GM12878 (cell line): Measurements from ENCODE around the gene KCNH6. TPM values are rescaled to one million over a fixed set of nuclear protein-coding genes. Genes with fewer than 3 reads are reported as not detected.

Source experiments
- ATAC-seq: fragments of 200-7000 bp; cut with Tn5 transposase; 3 replicates; pipeline ENCODE4 v1.9.1; 2020; ENCODE audit warnings: mild to moderate bottlenecking, moderate library complexity
- BruUV-seq: library from RNA; stranded (reverse); fragments of 400-500 nt; replicated peaks from 2 replicates; lab custom pipeline; 2021; lab: Mats Ljungman, UMichigan
- CTCF ChIA-PET: fragments of 300-600 bp; sonication (Branson Sonifier 250); formaldehyde crosslinking; extraction: SDS; loops from one replicate; lab custom pipeline; 2021; ENCODE audit warnings: inconsistent platforms; lab: Yijun Ruan, JAX
- POLR2A ChIA-PET: fragments of 350-600 bp; formaldehyde crosslinking; extraction: SDS; loops from one replicate; lab custom pipeline; 2021; ENCODE audit warnings: inconsistent platforms; lab: Charles Lee
- RAD21 ChIA-PET: fragments of 300-600 bp; sonication (Branson Sonifier 250); formaldehyde crosslinking; loops from one replicate; lab custom pipeline; 2023; ENCODE audit warnings: antibody characterized with exemption; ENCODE audit not compliant: unreplicated experiment; lab: Charles Lee
- SMC1A ChIA-PET: fragments of 300-600 bp; sonication (Branson Sonifier 250); formaldehyde crosslinking; loops from one replicate; lab custom pipeline; 2023; ENCODE audit not compliant: unreplicated experiment, uncharacterized antibody; lab: Charles Lee
- DNase-seq: peaks from one replicate; pipeline ENCODE4 v3.0.0-alpha.2; 2011; ENCODE audit warnings: low read depth, low spot score
- FAIRE-seq: peaks from 3 replicates; lab custom pipeline; 2011; peaks lifted over from hg19 to GRCh38; lab: Jason Lieb, UNC
- H2AFZ ChIP-seq: 2 replicates; pipeline ENCODE4 v1.6.0; 2011; ENCODE audit warnings: low read depth, low read length, control low read depth; ENCODE audit not compliant: control insufficient read depth
- H3K27ac ChIP-seq: 2 replicates; pipeline ENCODE4 v1.5.1; 2011; ENCODE audit warnings: control low read depth; ENCODE audit not compliant: control insufficient read depth, insufficient read depth
- H3K27me3 ChIP-seq, 2 experiments: replicated peaks in 1 of 2; 2 replicates each; pipeline versions ENCODE4 v1.6.0 to v1.6.1; 2011; ENCODE audit warnings: low read length in 1 of 2; ENCODE audit not compliant: control insufficient read depth in 2 of 2, insufficient read depth in 2 of 2
- H3K36me3 ChIP-seq, 2 experiments: 2 replicates each; pipeline ENCODE4 v1.5.1; 2011; ENCODE audit warnings: low read length in 1 of 2; ENCODE audit not compliant: control insufficient read depth in 2 of 2, insufficient read depth in 2 of 2
- H3K4me1 ChIP-seq: 2 replicates; pipeline ENCODE4 v1.6.1; 2011; ENCODE audit warnings: mild to moderate bottlenecking, low read length, moderate library complexity, mixed read lengths; ENCODE audit not compliant: control insufficient read depth, insufficient read depth
- H3K4me2 ChIP-seq: 2 replicates; pipeline ENCODE4 v1.6.0; 2011; ENCODE audit warnings: control low read depth; ENCODE audit not compliant: control insufficient read depth, insufficient read depth
- H3K4me3 ChIP-seq: fragments of 200-600 bp; sonication (generic); 2 replicates; pipeline ENCODE4 v1.5.1; 2016
- H3K79me2 ChIP-seq: 2 replicates; pipeline ENCODE4 v1.6.0; 2011; ENCODE audit warnings: low read length; ENCODE audit not compliant: control insufficient read depth, insufficient read depth
- H3K9ac ChIP-seq: 2 replicates; pipeline ENCODE4 v1.8.0; 2011; ENCODE audit warnings: low read length, control low read depth, mixed read lengths; ENCODE audit not compliant: control insufficient read depth, insufficient read depth
- H3K9me3 ChIP-seq: replicated peaks from 3 replicates; pipeline ENCODE4 v1.5.1; 2011; ENCODE audit warnings: mild to moderate bottlenecking, low read length; ENCODE audit not compliant: control insufficient read depth, insufficient read depth
- H4K20me1 ChIP-seq: 2 replicates; pipeline ENCODE4 v1.6.0; 2011; ENCODE audit not compliant: control insufficient read depth, insufficient read depth
- CREM ChIP-seq: IDR thresholded peaks from 2 replicates; pipeline ENCODE4 v1.6.1; 2014; ENCODE audit warnings: antibody characterized with exemption, low read depth
- CTCF ChIP-seq, 3 experiments: IDR thresholded peaks in 2 of 3; conservative IDR thresholded peaks in 1 of 3; 2 replicates each; pipeline ENCODE4 v1.5.1; 2011; ENCODE audit warnings: low read depth in 3 of 3, low read length in 3 of 3, mild to moderate bottlenecking in 3 of 3, control low read depth in 2 of 3, moderate library complexity in 2 of 3, inconsistent platforms in 1 of 3, mixed read lengths in 1 of 3; ENCODE audit not compliant: control insufficient read depth in 2 of 3, insufficient read depth in 1 of 3; ENCODE audit errors: extremely low read depth in 1 of 3
- IRF3 ChIP-seq: fragments of 450-650 bp; IDR thresholded peaks from 2 replicates; pipeline ENCODE4 v1.6.1; 2014; ENCODE audit warnings: mild to moderate bottlenecking
- MAX ChIP-seq: IDR thresholded peaks from 2 replicates; pipeline ENCODE4 v1.6.1; 2012; ENCODE audit warnings: low read depth, low read length, improper control_type of control experiment
- MTA2 ChIP-seq: fragments of 450-650 bp; IDR thresholded peaks from 2 replicates; pipeline ENCODE4 v1.6.1; 2016; ENCODE audit warnings: low read depth, mild to moderate bottlenecking, moderate library complexity
- MXI1 ChIP-seq: fragments of 150-350 bp; IDR thresholded peaks from 2 replicates; pipeline ENCODE4 v1.6.1; 2011; ENCODE audit warnings: low read depth, mild to moderate bottlenecking, inconsistent platforms, low read length, improper control_type of control experiment
- POLR2A ChIP-seq: IDR thresholded peaks from 2 replicates; pipeline ENCODE4 v1.6.1; 2011; ENCODE audit warnings: low read depth, mild to moderate bottlenecking, low read length
- RUNX3 ChIP-seq: IDR thresholded peaks from 2 replicates; pipeline ENCODE4 v1.6.1; 2012; ENCODE audit warnings: low read length, inconsistent platforms
- SIX5 ChIP-seq: IDR thresholded peaks from 2 replicates; pipeline ENCODE4 v1.6.1; 2011; ENCODE audit warnings: mild to moderate bottlenecking, low read depth, low read length, moderate library complexity; ENCODE audit not compliant: severe bottlenecking
- SRF ChIP-seq, 2 experiments: IDR thresholded peaks; 2 replicates each; pipeline ENCODE4 v1.6.1; 2011; ENCODE audit warnings: low read depth in 2 of 2, low read length in 2 of 2, mild to moderate bottlenecking in 1 of 2, moderate library complexity in 1 of 2
- TAF1 ChIP-seq: IDR thresholded peaks from 2 replicates; pipeline ENCODE4 v1.6.1; 2011; ENCODE audit warnings: mild to moderate bottlenecking, low read depth, low read length, borderline replicate concordance
- WGBS: methylation state at CpG from one replicate; pipeline ENCODE4 v1.1.6; 2016; ENCODE audit warnings: low lambda C conversion rate; ENCODE audit not compliant: insufficient replicate concordance, insufficient coverage; ENCODE audit errors: missing lambda C conversion rate; 5-methylcytosine and 5-hydroxymethylcytosine counted together
- in situ Hi-C: fragments of 300-500 bp; cut with MboI; formaldehyde crosslinking; loops from 9 replicates; pipeline ENCODE4 v1.14.3; 2018; ENCODE audit warnings: mixed read lengths
- intact Hi-C: fragments of 100-400 bp; cut with micrococcal nuclease; formaldehyde crosslinking; loops from one replicate; pipeline ENCODE4 v1.14.2; 2022; ENCODE audit not compliant: unreplicated experiment
- polyA plus RNA-seq, 11 experiments: library from polyadenylated mRNA; depleted of rRNA in 4 of 11; unstranded in 6 of 11; stranded (reverse) in 5 of 11; fragments of >200 nt; fragmentation: Nextera tagmentation in 4 of 11; fragmentation: Illumina TruSeq in 1 of 11; extraction: Ambion mirVana in 4 of 11; extraction: Trizol in 1 of 11; gene quantifications; 1 replicate in 1 of 11; 2 replicates in 10 of 11; pipeline versions ENCODE4 v1.2.1 to v1.2.3, GENCODE V29; 2011 to 2016; ENCODE audit warnings: inconsistent platforms in 2 of 11, missing spikeins in 2 of 11, low read depth in 1 of 11
- total RNA-seq, 4 experiments: library from RNA; depleted of rRNA in 3 of 4; stranded (reverse); fragments of >200 nt in 3 of 4; fragmentation: Illumina TruSeq in 1 of 4; extraction: Trizol in 1 of 4; gene quantifications; 2 replicates each; pipeline versions ENCODE4 v1.2.1 to v1.2.3, GENCODE V29; 2013 to 2021
- TF ChIP-seq, protein P1 (sequence below): fragments of 450-650 bp; IDR thresholded peaks from 2 replicates; pipeline ENCODE4 v1.6.1; 2017; ENCODE audit warnings: antibody characterized with exemption, mild to moderate bottlenecking, moderate library complexity
- TF ChIP-seq, protein P2 (sequence below): fragments of 450-650 bp; IDR thresholded peaks from 2 replicates; pipeline ENCODE4 v1.6.1; 2017; ENCODE audit warnings: mild to moderate bottlenecking, low read depth, inconsistent platforms; ENCODE audit not compliant: poor library complexity, severe bottlenecking

Gene KCNH6
- total and polyA plus RNA-seq, 10 of the 15 experiments (the other 5 are each of a cell fraction or from before 2014, with no cell fraction given): not detected

- no peak for TF ChIP-seq SIX5
Measured at GRCh38 chr17:63546308-63547082, 23.3 kb downstream of the KCNH6 start (continued).

DNA sequence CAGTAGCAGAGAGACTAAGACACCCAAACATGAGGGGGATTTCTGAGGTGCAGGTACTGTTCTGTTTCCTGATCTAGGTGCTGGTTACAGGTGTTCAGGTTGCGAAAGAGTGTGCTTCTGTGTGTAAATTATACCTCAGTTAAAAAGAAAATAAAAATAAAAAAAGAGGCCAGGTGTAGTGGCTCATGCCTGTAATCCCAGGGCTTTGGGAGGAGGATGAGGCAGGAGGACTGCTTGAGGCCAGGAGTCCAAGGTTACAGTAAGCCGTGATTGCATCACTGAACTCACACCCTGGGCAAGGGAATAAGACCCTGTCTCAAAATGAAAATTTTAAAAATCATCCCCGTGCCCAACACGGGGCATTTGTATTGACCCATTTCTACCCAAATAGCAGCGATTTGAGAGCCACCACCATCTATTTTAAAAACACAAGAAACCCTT is 23.9 kb downstream of the KCNH6 start:
- BruUV-seq: no TSS peak
- no peak overlapping the region for H3K27ac ChIP-seq
- FAIRE-seq (no peak), DNase-seq (no peak), ATAC-seq (no peak)
- ChIA-PET POLR2A (no interaction called here), CTCF (no interaction called here), SMC1A (interaction anchor here (0.6 kb wide), 1 partner anchor 100 kb away, joined by 3 read pairs; no protein-coding TSS in a partner anchor), RAD21 (no interaction called here)
- in situ Hi-C loops: no loop called here
- H3K79me2 ChIP-seq: peaks cover 25% of the 10 kb centered on the region
- H3K9ac ChIP-seq: no peak overlapping the region
- intact Hi-C loops: no loop called here
- 69% methylated on average over 5 of the region's 5 CpGs for WGBS
- no peaks in the 10 kb centered on the region for H4K20me1 ChIP-seq
- no peak overlapping the region for H2AFZ ChIP-seq
- H3K4me2 ChIP-seq: no peak overlapping the region
- no peaks in the 10 kb centered on the region for H3K27me3 ChIP-seq
- H3K4me1 ChIP-seq: peaks cover 8% of the 10 kb centered on the region
- no peak overlapping the region for H3K4me3 ChIP-seq
- H3K36me3 ChIP-seq: no peaks in the 10 kb centered on the region
- H3K9me3 ChIP-seq: no peaks in the 10 kb centered on the region
- TF ChIP-seq CREM (no peak), MXI1 (no peak), RUNX3 (no peak), MTA2 (no peak), CTCF (IDR thresholded peaks at IDR 0.05 in 2 of 3, conservative IDR thresholded peaks at IDR 0.05 in 1 of 3; ENCODE audit: control insufficient read depth in 2 of 3, extremely low read depth in 1 of 3, insufficient read depth in 1 of 3, low read depth in 3 of 3, low read length in 3 of 3) (no peak), IRF3 (no peak), MAX (no peak), POLR2A (no peak), SIX5 (no peak), SRF (IDR thresholded peaks at IDR 0.05; ENCODE audit: low read depth in 2 of 2, low read length in 2 of 2) (no peak), TAF1 (no peak)
- TF ChIP-seq, protein P1, sequence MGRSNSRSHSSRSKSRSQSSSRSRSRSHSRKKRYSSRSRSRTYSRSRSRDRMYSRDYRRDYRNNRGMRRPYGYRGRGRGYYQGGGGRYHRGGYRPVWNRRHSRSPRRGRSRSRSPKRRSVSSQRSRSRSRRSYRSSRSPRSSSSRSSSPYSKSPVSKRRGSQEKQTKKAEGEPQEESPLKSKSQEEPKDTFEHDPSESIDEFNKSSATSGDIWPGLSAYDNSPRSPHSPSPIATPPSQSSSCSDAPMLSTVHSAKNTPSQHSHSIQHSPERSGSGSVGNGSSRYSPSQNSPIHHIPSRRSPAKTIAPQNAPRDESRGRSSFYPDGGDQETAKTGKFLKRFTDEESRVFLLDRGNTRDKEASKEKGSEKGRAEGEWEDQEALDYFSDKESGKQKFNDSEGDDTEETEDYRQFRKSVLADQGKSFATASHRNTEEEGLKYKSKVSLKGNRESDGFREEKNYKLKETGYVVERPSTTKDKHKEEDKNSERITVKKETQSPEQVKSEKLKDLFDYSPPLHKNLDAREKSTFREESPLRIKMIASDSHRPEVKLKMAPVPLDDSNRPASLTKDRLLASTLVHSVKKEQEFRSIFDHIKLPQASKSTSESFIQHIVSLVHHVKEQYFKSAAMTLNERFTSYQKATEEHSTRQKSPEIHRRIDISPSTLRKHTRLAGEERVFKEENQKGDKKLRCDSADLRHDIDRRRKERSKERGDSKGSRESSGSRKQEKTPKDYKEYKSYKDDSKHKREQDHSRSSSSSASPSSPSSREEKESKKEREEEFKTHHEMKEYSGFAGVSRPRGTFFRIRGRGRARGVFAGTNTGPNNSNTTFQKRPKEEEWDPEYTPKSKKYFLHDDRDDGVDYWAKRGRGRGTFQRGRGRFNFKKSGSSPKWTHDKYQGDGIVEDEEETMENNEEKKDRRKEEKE: no peak
- TF ChIP-seq, protein P2, sequence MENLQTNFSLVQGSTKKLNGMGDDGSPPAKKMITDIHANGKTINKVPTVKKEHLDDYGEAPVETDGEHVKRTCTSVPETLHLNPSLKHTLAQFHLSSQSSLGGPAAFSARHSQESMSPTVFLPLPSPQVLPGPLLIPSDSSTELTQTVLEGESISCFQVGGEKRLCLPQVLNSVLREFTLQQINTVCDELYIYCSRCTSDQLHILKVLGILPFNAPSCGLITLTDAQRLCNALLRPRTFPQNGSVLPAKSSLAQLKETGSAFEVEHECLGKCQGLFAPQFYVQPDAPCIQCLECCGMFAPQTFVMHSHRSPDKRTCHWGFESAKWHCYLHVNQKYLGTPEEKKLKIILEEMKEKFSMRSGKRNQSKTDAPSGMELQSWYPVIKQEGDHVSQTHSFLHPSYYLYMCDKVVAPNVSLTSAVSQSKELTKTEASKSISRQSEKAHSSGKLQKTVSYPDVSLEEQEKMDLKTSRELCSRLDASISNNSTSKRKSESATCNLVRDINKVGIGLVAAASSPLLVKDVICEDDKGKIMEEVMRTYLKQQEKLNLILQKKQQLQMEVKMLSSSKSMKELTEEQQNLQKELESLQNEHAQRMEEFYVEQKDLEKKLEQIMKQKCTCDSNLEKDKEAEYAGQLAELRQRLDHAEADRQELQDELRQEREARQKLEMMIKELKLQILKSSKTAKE: no peak
